Measurements from ENCODE around the gene MLLT3.

MLLT3 gene

GRCh38 chr9:20441166-20441565, 181.1 kb downstream of the MLLT3 start:
- DNase-seq (ENCODE audit: low spot score) (no peak), ATAC-seq (ENCODE audit: low read depth) (no peak)
- no peaks in the 10 kb centered on the region for H3K27me3 ChIP-seq (ENCODE audit: insufficient read depth, poor library complexity, severe bottlenecking)
- no peaks in the 10 kb centered on the region for H3K9me3 ChIP-seq (ENCODE audit: severe bottlenecking)
- H3K4me3 ChIP-seq (ENCODE audit: severe bottlenecking), result no peak overlapping the region
- no peak for TF ChIP-seq CTCF (IDR thresholded peaks at IDR 0.05; ENCODE audit: poor library complexity, severe bottlenecking)
- no peak overlapping the region for H3K27ac ChIP-seq (ENCODE audit: poor library complexity, severe bottlenecking)
- no peaks in the 10 kb centered on the region for H3K4me1 ChIP-seq (ENCODE audit: insufficient read depth, poor library complexity, severe bottlenecking)
- no peaks in the 10 kb centered on the region for H3K36me3 ChIP-seq (ENCODE audit: low read depth)

GRCh38 chr9:20437476-20437875, 184.8 kb downstream of the MLLT3 start:
- DNase-seq (ENCODE audit: low spot score), result no peak

DNA sequence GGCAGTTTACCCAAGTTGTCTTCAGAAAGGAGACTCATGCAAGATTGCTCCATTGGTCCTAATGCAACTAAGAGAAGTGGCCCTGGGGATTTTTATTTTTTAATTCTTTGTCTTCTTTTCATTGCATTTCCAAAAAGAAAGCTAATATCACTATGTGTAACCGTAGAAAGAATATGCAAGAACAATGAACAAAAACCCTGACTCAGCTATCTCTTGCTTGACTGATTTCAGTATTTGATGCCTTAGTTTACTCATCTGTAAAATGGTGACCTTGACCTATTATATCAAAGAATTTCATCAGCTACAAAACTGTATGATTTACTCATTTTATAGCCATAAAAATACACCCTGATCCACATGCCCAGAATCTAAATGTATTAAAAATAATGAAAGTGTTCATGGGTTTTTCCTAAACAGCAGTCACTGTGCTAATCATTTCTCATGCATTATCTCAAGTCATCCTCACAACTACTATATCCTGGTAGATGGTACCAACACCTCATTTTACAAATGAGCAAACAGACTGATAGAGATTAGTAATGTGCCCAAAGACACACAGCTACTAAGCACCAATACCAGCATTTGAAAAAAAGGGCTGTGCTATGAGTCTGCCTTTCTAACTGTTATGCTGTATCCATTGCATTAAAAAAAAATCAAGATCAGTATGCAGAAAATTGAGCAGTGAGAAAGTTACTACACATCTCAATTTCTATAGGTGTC, 185.7 kb downstream of the MLLT3 start:
- Histone ChIP-seq H3K9me3 (ENCODE audit: severe bottlenecking) (no peaks in the 10 kb centered on the region), H3K4me3 (ENCODE audit: severe bottlenecking) (no peak overlapping the region), H3K27ac (ENCODE audit: poor library complexity, severe bottlenecking) (no peak overlapping the region), H3K27me3 (ENCODE audit: insufficient read depth, poor library complexity, severe bottlenecking) (no peaks in the 10 kb centered on the region), H3K36me3 (ENCODE audit: low read depth) (no peaks in the 10 kb centered on the region; the same call in 1 of the 2 replicates), H3K4me1 (ENCODE audit: insufficient read depth, poor library complexity, severe bottlenecking) (no peaks in the 10 kb centered on the region)
- ATAC-seq (ENCODE audit: low read depth) (no peak), DNase-seq (ENCODE audit: low spot score) (no peak)
- TF ChIP-seq CTCF (IDR thresholded peaks at IDR 0.05; ENCODE audit: poor library complexity, severe bottlenecking), result no peak

More at GRCh38 chr9:20437476-20437875, 184.8 kb downstream of the MLLT3 start:
- TF ChIP-seq CTCF (IDR thresholded peaks at IDR 0.05; ENCODE audit: poor library complexity, severe bottlenecking), result no peak
- Histone ChIP-seq H3K9me3 (ENCODE audit: severe bottlenecking) (no peaks in the 10 kb centered on the region), H3K27ac (ENCODE audit: poor library complexity, severe bottlenecking) (no peak overlapping the region), H3K4me1 (ENCODE audit: insufficient read depth, poor library complexity, severe bottlenecking) (no peaks in the 10 kb centered on the region), H3K4me3 (ENCODE audit: severe bottlenecking) (no peak overlapping the region), H3K27me3 (ENCODE audit: insufficient read depth, poor library complexity, severe bottlenecking) (no peaks in the 10 kb centered on the region), H3K36me3 (ENCODE audit: low read depth) (no peaks in the 10 kb centered on the region; the same call in 1 of the 2 replicates)
- no peak for ATAC-seq (ENCODE audit: low read depth)

DNA sequence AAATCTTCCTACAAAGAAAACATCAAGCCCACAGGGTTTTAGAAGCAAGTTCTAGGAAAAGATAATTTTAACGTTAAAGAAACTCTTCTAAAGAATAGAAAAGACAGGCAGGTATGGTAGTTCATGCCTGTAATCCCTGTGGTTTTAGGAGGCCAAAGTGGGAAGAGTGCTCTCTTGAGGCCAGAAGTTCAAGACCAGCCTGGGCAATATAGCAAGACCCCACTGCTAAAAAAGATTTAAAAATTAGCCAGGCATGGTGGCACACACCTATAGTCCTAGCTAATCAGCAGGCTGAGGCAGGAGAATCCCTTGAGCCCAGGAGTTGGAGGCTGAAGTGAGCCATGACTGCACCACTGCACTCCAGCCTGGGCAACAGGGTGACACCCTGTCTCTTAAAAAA, 193.3 kb downstream of the MLLT3 start:
- Histone ChIP-seq H3K9me3 (ENCODE audit: severe bottlenecking) (no peaks in the 10 kb centered on the region), H3K27me3 (ENCODE audit: insufficient read depth, poor library complexity, severe bottlenecking) (no peaks in the 10 kb centered on the region), H3K27ac (ENCODE audit: poor library complexity, severe bottlenecking) (no peak overlapping the region), H3K4me1 (ENCODE audit: insufficient read depth, poor library complexity, severe bottlenecking) (no peaks in the 10 kb centered on the region), H3K36me3 (ENCODE audit: low read depth) (no peaks in the 10 kb centered on the region; the same call in 1 of the 2 replicates), H3K4me3 (ENCODE audit: severe bottlenecking) (no peak overlapping the region)
- no peak for TF ChIP-seq CTCF (IDR thresholded peaks at IDR 0.05; ENCODE audit: poor library complexity, severe bottlenecking)
- ATAC-seq (ENCODE audit: low read depth), result no peak
- no peak for DNase-seq (ENCODE audit: low spot score)

- TF ChIP-seq CTCF (IDR thresholded peaks at IDR 0.05; ENCODE audit: poor library complexity, severe bottlenecking), result no peak
- Histone ChIP-seq H3K4me1 (ENCODE audit: insufficient read depth, poor library complexity, severe bottlenecking) (no peaks in the 10 kb centered on the region), H3K9me3 (ENCODE audit: severe bottlenecking) (no peaks in the 10 kb centered on the region), H3K4me3 (ENCODE audit: severe bottlenecking) (no peak overlapping the region), H3K36me3 (ENCODE audit: low read depth) (no peaks in the 10 kb centered on the region; the same call in 1 of the 2 replicates), H3K27ac (ENCODE audit: poor library complexity, severe bottlenecking) (no peak overlapping the region), H3K27me3 (ENCODE audit: insufficient read depth, poor library complexity, severe bottlenecking) (no peaks in the 10 kb centered on the region)
- ATAC-seq (ENCODE audit: low read depth) (no peak), DNase-seq (ENCODE audit: low spot score) (no peak)
These were observed 194.9 kb downstream of the MLLT3 start for GRCh38 chr9:20427359-20427758.

Measured in RWPE2 (cell line).